IMR-90 (cell line): ENCODE results near the gene CARM1. TPM values are rescaled to one million over a fixed set of nuclear protein-coding genes. Genes with fewer than 3 reads are reported as not detected.

Experiments
- ATAC-seq: fragments of 200-7000 bp; cut with Tn5 transposase; 2 replicates; pipeline ENCODE4 v1.9.1; 2020; ENCODE audit warnings: low read depth, mild to moderate bottlenecking, moderate library complexity
- BruUV-seq: library from RNA; stranded (reverse); fragments of 400-500 nt; replicated peaks from 2 replicates; lab custom pipeline; 2021; lab: Mats Ljungman, UMichigan
- CTCF ChIA-PET: fragments of 300-600 bp; formaldehyde crosslinking; extraction: SDS; loops from one replicate; lab custom pipeline; 2021; ENCODE audit warnings: antibody characterized with exemption; lab: Yijun Ruan, JAX
- POLR2A ChIA-PET: fragments of 300-600 bp; sonication (Branson Sonifier 250); formaldehyde crosslinking; loops from one replicate; lab custom pipeline; 2022; ENCODE audit warnings: antibody characterized with exemption; ENCODE audit not compliant: unreplicated experiment; lab: Charles Lee
- DNase-seq: peaks from one replicate; pipeline ENCODE4 v3.0.0; 2013
- H2AFZ ChIP-seq: replicated peaks from 2 replicates; pipeline ENCODE3; 2013; ENCODE audit warnings: low read length, mild to moderate bottlenecking; ENCODE audit not compliant: poor library complexity
- H2AK5ac ChIP-seq: 2 replicates; pipeline ENCODE4 v1.6.1; 2013; ENCODE audit warnings: low read depth, low read length, inconsistent platforms
- H2AK9ac ChIP-seq: replicated peaks from 2 replicates; pipeline ENCODE3; 2013; ENCODE audit warnings: mild to moderate bottlenecking, low read depth, low read length, moderate library complexity; ENCODE audit not compliant: poor library complexity
- H2BK120ac ChIP-seq: 2 replicates; pipeline ENCODE4 v1.6.1; 2013; ENCODE audit warnings: low read depth, low read length, inconsistent platforms
- H2BK15ac ChIP-seq: 3 replicates; pipeline ENCODE4 v1.6.1; 2013; ENCODE audit warnings: low read depth, low read length, inconsistent platforms
- H2BK20ac ChIP-seq: 2 replicates; pipeline ENCODE4 v1.6.1; 2013; ENCODE audit warnings: low read depth, mild to moderate bottlenecking, inconsistent platforms, low read length, moderate library complexity
- H2BK5ac ChIP-seq: 2 replicates; pipeline ENCODE4 v1.6.1; 2013; ENCODE audit warnings: mild to moderate bottlenecking, low read depth, low read length, inconsistent platforms; ENCODE audit not compliant: poor library complexity, severe bottlenecking
- H3K14ac ChIP-seq: replicated peaks from 2 replicates; pipeline ENCODE4 v1.6.1; 2013; ENCODE audit warnings: low read depth, low read length, inconsistent platforms
- H3K18ac ChIP-seq: 2 replicates; pipeline ENCODE4 v1.6.1; 2013; ENCODE audit warnings: low read depth, low read length, control low read depth
- H3K23ac ChIP-seq: 2 replicates; pipeline ENCODE4 v1.6.1; 2013; ENCODE audit warnings: low read depth, low read length, inconsistent platforms
- H3K27ac ChIP-seq: 2 replicates; pipeline ENCODE4 v1.5.1; 2013; ENCODE audit warnings: mild to moderate bottlenecking, control low read depth, low read length; ENCODE audit not compliant: insufficient read depth
- H3K27me3 ChIP-seq: 2 replicates; pipeline ENCODE4 v1.6.1; 2013; ENCODE audit warnings: low read length; ENCODE audit not compliant: control insufficient read depth, insufficient read depth
- H3K36me3 ChIP-seq: 2 replicates; pipeline ENCODE4 v1.6.1; 2013; ENCODE audit warnings: low read length, mixed read lengths; ENCODE audit not compliant: control insufficient read depth, insufficient read depth
- H3K4ac ChIP-seq: 2 replicates; pipeline ENCODE4 v1.6.1; 2013; ENCODE audit warnings: low read depth, low read length, inconsistent platforms
- H3K4me1 ChIP-seq: 2 replicates; pipeline ENCODE4 v1.6.1; 2013; ENCODE audit warnings: low read length, mixed read lengths; ENCODE audit not compliant: control insufficient read depth, insufficient read depth
- H3K4me2 ChIP-seq: 2 replicates; pipeline ENCODE4 v1.6.1; 2013; ENCODE audit warnings: low read depth, mild to moderate bottlenecking, control low read depth, low read length, moderate library complexity
- H3K4me3 ChIP-seq: 2 replicates; pipeline ENCODE4 v1.5.1; 2013; ENCODE audit warnings: low read depth, mild to moderate bottlenecking, control low read depth, low read length, moderate library complexity; ENCODE audit not compliant: insufficient read depth
- H3K56ac ChIP-seq: 2 replicates; pipeline ENCODE4 v1.6.1; 2013; ENCODE audit warnings: low read length, inconsistent platforms; ENCODE audit not compliant: insufficient read depth; ENCODE audit errors: extremely low read depth
- H3K79me1 ChIP-seq, 2 experiments: 2 replicates each; pipeline ENCODE4 v1.6.1; 2013; ENCODE audit warnings: low read length in 2 of 2, inconsistent platforms in 1 of 2, low read depth in 1 of 2
- H3K9ac ChIP-seq: 2 replicates; pipeline ENCODE4 v1.6.1; 2013; ENCODE audit warnings: low read depth, low read length, control low read depth
- H3K9me1 ChIP-seq: 2 replicates; pipeline ENCODE4 v1.6.1; 2013; ENCODE audit warnings: low read length, inconsistent platforms; ENCODE audit not compliant: insufficient read depth
- H3K9me3 ChIP-seq: 2 replicates; pipeline ENCODE4 v1.6.1; 2013; ENCODE audit warnings: low read length; ENCODE audit not compliant: control insufficient read depth, insufficient read depth
- H4K20me1 ChIP-seq: 2 replicates; pipeline ENCODE4 v1.6.1; 2013; ENCODE audit warnings: low read length, inconsistent platforms; ENCODE audit not compliant: insufficient read depth
- H4K5ac ChIP-seq: 2 replicates; pipeline ENCODE4 v1.6.1; 2013; ENCODE audit warnings: mild to moderate bottlenecking, low read depth, low read length, control low read depth
- H4K8ac ChIP-seq, 2 experiments: 2 replicates each; pipeline ENCODE4 v1.6.1; 2013; ENCODE audit warnings: low read depth in 2 of 2, low read length in 2 of 2, control low read depth in 1 of 2, inconsistent platforms in 1 of 2
- H4K91ac ChIP-seq: 2 replicates; pipeline ENCODE4 v1.6.1; 2013; ENCODE audit warnings: low read depth, low read length, inconsistent platforms; ENCODE audit not compliant: insufficient read depth
- CEBPB ChIP-seq: IDR thresholded peaks from 2 replicates; pipeline ENCODE4 v1.6.1; 2012; ENCODE audit warnings: low read depth, low read length, improper control_type of control experiment
- SMC3 ChIP-seq: fragments of 150-350 bp; IDR thresholded peaks from 2 replicates; pipeline ENCODE4 v1.6.1; 2016; ENCODE audit warnings: low read depth, mild to moderate bottlenecking, antibody characterized with exemption, low read length, moderate library complexity
- WGBS, 2 experiments: methylation state at CpG; one replicate each; pipeline versions ENCODE4 v1.1.5 to v1.1.7; 2013; ENCODE audit warnings: missing lambda C conversion rate in 2 of 2; ENCODE audit not compliant: insufficient read length in 1 of 2; ENCODE audit errors: extremely low coverage in 2 of 2; 5-methylcytosine and 5-hydroxymethylcytosine counted together
- dilution Hi-C: fragments of 300-500 bp; cut with HindIII; formaldehyde crosslinking; loops from one replicate; pipeline ENCODE4 v1.14.3; 2018; ENCODE audit warnings: low sequenced_read_pairs; ENCODE audit not compliant: unreplicated experiment
- in situ Hi-C: fragments of 300-500 bp; cut with MboI; formaldehyde crosslinking; loops from 3 replicates; pipeline ENCODE4 v1.14.3; 2019; ENCODE audit warnings: low sequenced_read_pairs, inconsistent platforms, mixed read lengths
- intact Hi-C: fragments of 100-400 bp; cut with micrococcal nuclease; formaldehyde crosslinking; loops from 2 replicates; pipeline ENCODE4 v1.10.0; 2022
- polyA plus RNA-seq, 3 experiments: library from polyadenylated mRNA; depleted of rRNA; stranded (reverse); fragments of >200 nt; gene quantifications; 2 replicates each; pipeline ENCODE4 v1.2.3, GENCODE V29; 2012; ENCODE audit warnings: low replicate concordance in 1 of 3
- total RNA-seq: library from RNA; depleted of rRNA; stranded (reverse); fragments of >200 nt; gene quantifications from 2 replicates; pipeline ENCODE4 v1.2.3, GENCODE V29; 2012

Gene CARM1
- total and polyA plus RNA-seq, 2 of the 4 experiments (the other 2 are of a cell fraction): 20.3 to 67.1 TPM

DNA sequence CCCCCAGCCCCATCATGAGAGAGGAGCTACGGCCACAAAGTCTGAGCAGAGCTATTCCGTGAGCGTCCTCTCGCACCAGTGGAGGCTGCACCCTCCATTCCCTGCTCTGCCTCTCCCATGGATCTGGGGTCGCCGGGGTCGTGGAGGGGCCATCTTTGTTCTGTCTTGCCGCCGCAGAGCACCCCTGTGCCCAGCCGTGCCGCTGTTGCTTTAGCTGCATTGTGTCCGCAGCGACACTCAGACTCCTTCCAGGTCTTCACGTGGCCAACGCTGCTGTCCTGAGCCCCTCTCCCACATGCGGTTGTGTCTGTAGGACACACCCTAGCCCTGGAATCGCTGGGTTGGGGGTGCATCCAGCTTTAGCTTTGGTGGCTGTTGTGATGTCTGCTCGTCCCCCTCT is 41.3 kb downstream of the CARM1 start:
- H3K9ac ChIP-seq: no peak overlapping the region
- H2BK120ac ChIP-seq: no peak overlapping the region
- H2BK15ac ChIP-seq: no peak overlapping the region
- no peak overlapping the region for H2AFZ ChIP-seq
- no peak overlapping the region for H3K18ac ChIP-seq
- H4K91ac ChIP-seq: no peak overlapping the region
- ATAC-seq (no peak), DNase-seq (no peak)
- no peak overlapping the region for H3K56ac ChIP-seq
- H4K8ac ChIP-seq: no peak overlapping the region
- H3K36me3 ChIP-seq: peaks cover 54% of the 10 kb centered on the region
- POLR2A ChIA-PET: no interaction called here
- no peak overlapping the region for H2AK5ac ChIP-seq
- H3K9me1 ChIP-seq: no peaks in the 10 kb centered on the region
- dilution Hi-C loops (no loop called here), intact Hi-C loops (no loop called here), in situ Hi-C loops (no loop called here)
- no TSS peak for BruUV-seq
- H3K4me3 ChIP-seq: no peak overlapping the region
- CTCF ChIA-PET: no interaction called here
- peaks cover 12% of the 10 kb centered on the region for H3K4me1 ChIP-seq
- no peak overlapping the region for H4K5ac ChIP-seq
- H3K23ac ChIP-seq: no peak overlapping the region
- TF ChIP-seq SMC3 (no peak), CEBPB (no peak)
- no peaks in the 10 kb centered on the region for H3K27me3 ChIP-seq
- H2BK5ac ChIP-seq: no peak overlapping the region
- H3K4ac ChIP-seq: no peak overlapping the region
- no peaks in the 10 kb centered on the region for H3K9me3 ChIP-seq
- no peak overlapping the region for H3K14ac ChIP-seq
- peaks cover 9 to 32% of the 10 kb centered on the region in 2 experiments; a peak in 3 of 4 replicates for H3K79me1 ChIP-seq
- peaks cover 14% of the 10 kb centered on the region for H4K20me1 ChIP-seq
- H3K4me2 ChIP-seq: no peak overlapping the region
- no peak overlapping the region for H2AK9ac ChIP-seq
- 94% methylated on average over 12 of the region's 18 CpGs; no CpG with 5 or more reads in 1 of the 2 experiments for WGBS, 2 experiments
- no peak overlapping the region for H2BK20ac ChIP-seq
- H3K27ac ChIP-seq: no peak overlapping the region
